Activated CD4-positive, alpha-beta memory T cell treated with anti-CD3 and anti-CD28 coated beads for 36 hours (primary cell): ENCODE measurements around the gene RNASEL. TPM values are rescaled to one million over a fixed set of nuclear protein-coding genes. Genes with fewer than 3 reads are reported as not detected.

ENCODE experiments used
- CTCF ChIA-PET: fragments of 350-600 bp; sonication (Branson Sonifier 250); formaldehyde crosslinking; loops from one replicate; lab custom pipeline; 2021; ENCODE audit warnings: antibody characterized with exemption, inconsistent platforms; lab: Charles Lee
- POLR2A ChIA-PET: fragments of 350-600 bp; sonication (Branson Sonifier 250); formaldehyde crosslinking; loops from one replicate; lab custom pipeline; 2021; ENCODE audit warnings: antibody characterized with exemption; lab: Charles Lee
- DNase-seq: peaks from one replicate; pipeline ENCODE4 v3.0.0-alpha.2; 2020
- H3K27ac Mint-ChIP-seq: one replicate; pipeline ENCODE4 v1.8.0; 2021; ENCODE audit warnings: mixed read lengths
- H3K27me3 Mint-ChIP-seq: one replicate; pipeline ENCODE4 v1.8.0; 2021; ENCODE audit warnings: mixed read lengths
- H3K36me3 Mint-ChIP-seq: one replicate; pipeline ENCODE4 v1.8.0; 2021; ENCODE audit warnings: mixed read lengths
- H3K4me1 Mint-ChIP-seq: one replicate; pipeline ENCODE4 v1.8.0; 2021; ENCODE audit warnings: low read depth, mixed read lengths
- H3K4me3 Mint-ChIP-seq: one replicate; pipeline ENCODE4 v1.8.0; 2021; ENCODE audit warnings: mild to moderate bottlenecking, mixed read lengths
- H3K9me3 Mint-ChIP-seq: one replicate; pipeline ENCODE4 v1.8.0; 2021; ENCODE audit warnings: mixed read lengths
- intact Hi-C: fragments of 100-400 bp; cut with micrococcal nuclease; formaldehyde crosslinking; loops from one replicate; pipeline ENCODE4 v1.15.1; 2023
- total RNA-seq, 2 experiments: library from RNA; stranded (reverse); gene quantifications; one replicate each; pipeline ENCODE4 v1.2.3, GENCODE V29; 2021

The RNASEL gene
- total RNA-seq, 2 experiments from 2014 or later: 4.5 TPM

- peaks cover 45% of the 10 kb centered on the region for H3K4me1 Mint-ChIP-seq
- DNase-seq: no peak
- no peak overlapping the region for H3K27ac Mint-ChIP-seq
- peaks cover 8% of the 10 kb centered on the region for H3K27me3 Mint-ChIP-seq
- CTCF ChIA-PET: interaction anchor here (1.0 to 22.4 kb wide), 3 partner anchors 8 to 178 kb away, joined by 3 to 1086 read pairs (median 7); partner anchors contain the start of gene NPL
- no peaks in the 10 kb centered on the region for H3K9me3 Mint-ChIP-seq
- no peaks in the 10 kb centered on the region for H3K36me3 Mint-ChIP-seq
- POLR2A ChIA-PET: interaction anchor here (0.5 kb wide), 2 partner anchors 13 to 282 kb away, joined by 3 to 7 read pairs; no protein-coding TSS in a partner anchor
- intact Hi-C loops: loop anchor here (10.0 kb wide), 1 partner anchor 866 kb away; the partner anchor contains the start of gene SMG7
- no peak overlapping the region for H3K4me3 Mint-ChIP-seq
These were observed 20.0 kb upstream of the RNASEL start for GRCh38 chr1:182608845-182609610.

DNA sequence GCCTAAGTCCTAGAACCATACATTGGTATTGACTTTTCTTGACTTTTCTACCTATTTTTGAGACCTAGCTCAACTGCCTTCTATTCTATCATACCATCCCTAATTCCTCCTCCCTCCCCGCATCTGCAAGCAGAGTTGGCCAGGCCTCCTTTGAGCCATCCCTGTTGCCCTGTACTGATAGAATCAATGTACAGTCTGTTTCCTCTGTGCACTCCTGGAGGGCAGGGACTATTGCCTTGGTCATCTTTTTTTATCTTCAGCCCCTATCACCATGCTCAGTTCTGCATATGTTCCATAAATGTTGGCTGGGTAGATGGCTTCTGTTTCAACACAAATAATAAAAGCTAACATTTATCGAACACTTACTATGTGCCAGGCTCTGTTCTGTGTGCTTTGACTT, 19.2 kb upstream of the RNASEL start:
- no peak overlapping the region for H3K27ac Mint-ChIP-seq
- H3K4me3 Mint-ChIP-seq: no peak overlapping the region
- peaks cover 38% of the 10 kb centered on the region for H3K4me1 Mint-ChIP-seq
- peaks cover under 1% of the 10 kb centered on the region for H3K27me3 Mint-ChIP-seq
- intact Hi-C loops: loop anchor here (10.0 kb wide), 1 partner anchor 867 kb away; the partner anchor contains the start of gene SMG7
- H3K36me3 Mint-ChIP-seq: no peaks in the 10 kb centered on the region
- H3K9me3 Mint-ChIP-seq: no peaks in the 10 kb centered on the region
- DNase-seq: no peak
- ChIA-PET CTCF (interaction anchor here (1.5 to 22.4 kb wide), 2 partner anchors 13 to 179 kb away, joined by 7 to 1086 read pairs; partner anchors contain the start of gene NPL), POLR2A (interaction anchor here (0.5 to 6.1 kb wide), 2 partner anchors 6 to 283 kb away, joined by 7 to 83 read pairs; no protein-coding TSS in a partner anchor)

DNA sequence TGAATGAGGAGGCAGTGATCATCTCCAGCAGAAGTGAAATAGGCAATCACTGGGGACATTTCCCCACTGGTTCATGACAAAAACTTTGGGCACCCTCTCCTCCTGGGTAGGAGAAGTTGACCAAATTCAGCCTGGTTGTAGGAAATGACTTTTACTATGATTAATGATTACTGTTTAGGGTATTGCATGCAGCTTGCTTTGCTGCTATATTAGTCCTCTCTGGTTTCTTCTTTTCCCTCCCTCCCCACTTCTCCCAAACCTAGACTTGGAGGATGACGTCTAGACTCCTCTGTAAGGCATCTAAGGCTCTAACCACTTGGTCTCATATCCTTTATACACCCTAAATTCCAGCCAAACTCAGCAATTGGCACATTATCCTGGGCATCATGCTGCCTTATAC, 18.5 kb upstream of the RNASEL start:
- POLR2A ChIA-PET: interaction anchor here (6.1 kb wide), 1 partner anchor 7 kb away, joined by 83 read pairs; no protein-coding TSS in a partner anchor
- no peaks in the 10 kb centered on the region for H3K9me3 Mint-ChIP-seq
- intact Hi-C loops: loop anchor here (10.0 kb wide), 1 partner anchor 867 kb away; the partner anchor contains the start of gene SMG7
- H3K4me3 Mint-ChIP-seq: no peak overlapping the region
- no peaks in the 10 kb centered on the region for H3K27me3 Mint-ChIP-seq
- peaks cover 38% of the 10 kb centered on the region for H3K4me1 Mint-ChIP-seq
- no peak overlapping the region for H3K27ac Mint-ChIP-seq
- CTCF ChIA-PET: interaction anchor here (0.7 to 22.4 kb wide), 5 partner anchors 9 to 180 kb away, joined by 3 to 1086 read pairs (median 4); partner anchors contain the start of gene NPL
- no peaks in the 10 kb centered on the region for H3K36me3 Mint-ChIP-seq
- no peak for DNase-seq

DNA sequence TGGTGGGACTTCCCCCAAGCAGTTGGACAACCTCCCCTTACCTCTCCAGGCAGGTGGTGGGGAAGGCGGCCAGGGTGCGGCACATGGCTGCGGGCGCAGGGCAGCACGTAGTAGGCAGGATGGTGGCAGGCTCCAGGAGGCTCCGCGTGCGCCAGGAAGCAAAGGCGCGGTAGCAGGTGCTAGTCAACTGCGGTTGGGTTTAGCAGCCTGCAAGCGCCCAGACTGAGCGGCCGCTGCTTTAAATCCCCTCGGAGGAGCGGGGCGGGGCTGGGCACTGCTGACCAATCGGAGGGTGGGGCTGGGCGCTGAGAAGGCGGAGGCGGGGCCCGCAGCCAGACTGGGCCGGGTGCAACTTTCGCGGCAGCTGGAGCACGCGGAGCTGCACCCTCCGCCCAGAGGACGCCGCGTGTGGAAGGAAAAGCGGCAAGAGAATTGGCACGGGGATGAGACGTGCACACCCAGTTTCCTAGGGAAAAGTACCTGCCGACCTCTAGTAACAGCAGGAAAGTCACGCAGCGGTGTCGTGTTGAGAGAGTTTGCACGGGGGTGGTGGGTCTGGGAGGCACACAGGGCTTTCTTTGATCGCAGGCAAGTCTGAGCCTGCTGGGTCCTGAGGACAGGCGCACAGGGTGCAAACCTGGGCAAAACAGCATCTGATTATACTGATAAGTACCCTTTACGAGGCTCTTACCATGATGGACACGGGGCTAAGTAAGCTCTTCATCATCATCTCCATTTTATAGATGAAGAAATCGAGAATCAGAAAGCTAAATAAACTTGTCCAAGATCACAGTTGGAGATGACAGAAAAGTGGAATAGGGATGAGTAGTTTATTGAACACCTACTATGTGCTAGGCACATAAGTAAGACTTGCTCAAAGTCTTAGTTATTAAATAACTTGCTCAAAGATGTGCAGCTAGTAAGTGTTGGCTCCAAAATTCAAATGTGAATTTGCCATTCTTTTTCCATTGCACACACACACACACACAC, 15.4 kb upstream of the RNASEL start, which contains the start of gene RGS16:
TSS of gene RGS16 (minus strand) at position 215 of the 990 bp plus-strand sequence. CDS start at position 85, 130 bp downstream.
- H3K9me3 Mint-ChIP-seq: no peaks in the 10 kb centered on the region
- CTCF ChIA-PET: interaction anchor here (0.6 to 22.4 kb wide), 8 partner anchors 8 to 183 kb away, joined by 3 to 1086 read pairs (median 6); partner anchors contain the start of gene NPL
- DNase-seq: peak; percentile 96
- no peak within 1 kb of the TSS for H3K27ac Mint-ChIP-seq
- H3K4me3 Mint-ChIP-seq: no peak within 1 kb of the TSS
- intact Hi-C loops: loop anchor here (5.0 to 10.0 kb wide), 2 partner anchors 233 to 870 kb away; partner anchors contain the start of genes DHX9 and SMG7
- no peaks in the 10 kb centered on the region for H3K27me3 Mint-ChIP-seq
- peaks cover 35% of the 10 kb centered on the region for H3K4me1 Mint-ChIP-seq
- no peaks in the 10 kb centered on the region for H3K36me3 Mint-ChIP-seq
- POLR2A ChIA-PET: interaction anchor here (0.9 to 6.1 kb wide), 8 partner anchors 10 to 235 kb away, joined by 3 to 83 read pairs (median 6); partner anchors contain the start of genes DHX9 and RNASEL

DNA sequence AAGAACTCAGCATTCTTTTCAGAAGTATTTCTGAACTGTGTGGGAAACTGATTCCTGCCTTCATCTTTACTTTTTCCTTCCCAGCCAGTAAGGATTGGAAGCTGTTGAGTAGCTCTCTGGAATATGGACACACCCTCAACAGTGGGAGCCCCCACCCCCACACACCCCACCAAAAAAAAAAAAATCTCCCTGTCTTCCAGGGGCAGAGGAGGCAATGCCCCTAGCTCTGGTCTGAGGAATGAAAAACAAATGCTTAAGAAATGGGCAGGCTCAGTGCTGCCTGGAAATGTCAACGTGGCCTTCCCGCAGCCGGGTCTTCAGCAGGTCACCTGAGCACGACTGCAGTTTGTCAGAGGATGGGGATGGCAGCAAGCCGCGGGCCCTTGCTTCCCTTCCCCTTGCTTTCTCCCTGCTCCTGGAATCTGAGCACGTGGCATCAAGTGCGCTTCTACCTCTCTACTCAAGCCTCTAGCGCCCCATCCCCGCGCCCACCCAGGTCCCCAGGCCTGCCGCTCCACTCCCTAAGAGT, 14.7 kb upstream of the RNASEL start:
- H3K27ac Mint-ChIP-seq: no peak overlapping the region
- peaks cover 28% of the 10 kb centered on the region for H3K4me1 Mint-ChIP-seq
- no peak overlapping the region for H3K4me3 Mint-ChIP-seq
- peak; percentile 52 for DNase-seq
- H3K36me3 Mint-ChIP-seq: peaks cover 4% of the 10 kb centered on the region
- intact Hi-C loops: loop anchor here (1.0 to 10.0 kb wide), 7 partner anchors 13 to 871 kb away; partner anchors contain the start of genes DHX9 and SMG7
- POLR2A ChIA-PET: interaction anchor here (0.6 to 6.1 kb wide), 12 partner anchors 10 to 236 kb away, joined by 3 to 83 read pairs (median 6); partner anchors contain the start of genes DHX9 and RNASEL
- H3K9me3 Mint-ChIP-seq: no peaks in the 10 kb centered on the region
- CTCF ChIA-PET: interaction anchor here (0.9 to 22.4 kb wide), 10 partner anchors 8 to 184 kb away, joined by 3 to 1086 read pairs (median 4); partner anchors contain the start of gene NPL
- no peaks in the 10 kb centered on the region for H3K27me3 Mint-ChIP-seq

- DNase-seq: peak; percentile 60
- Mint-ChIP-seq H3K36me3 (peaks cover 6% of the 10 kb centered on the region), H3K4me1 (peaks cover 25% of the 10 kb centered on the region), H3K27ac (no peak overlapping the region), H3K4me3 (no peak overlapping the region), H3K27me3 (no peaks in the 10 kb centered on the region), H3K9me3 (no peaks in the 10 kb centered on the region)
- ChIA-PET CTCF (interaction anchor here (0.9 to 22.4 kb wide), 12 partner anchors 8 to 184 kb away, joined by 3 to 1086 read pairs (median 4); partner anchors contain the start of gene NPL), POLR2A (interaction anchor here (0.6 to 6.1 kb wide), 11 partner anchors 10 to 237 kb away, joined by 3 to 83 read pairs (median 6); partner anchors contain the start of genes DHX9 and RNASEL)
- intact Hi-C loops: loop anchor here (1.0 to 10.0 kb wide), 7 partner anchors 13 to 872 kb away; partner anchors contain the start of genes DHX9 and SMG7
These were observed 14.0 kb upstream of the RNASEL start for GRCh38 chr1:182602935-182603645.

GRCh38 chr1:182601913-182602312, 12.9 kb upstream of the RNASEL start:
- H3K4me1 Mint-ChIP-seq: peaks cover 18% of the 10 kb centered on the region
- ChIA-PET CTCF (interaction anchor here (1.1 to 22.4 kb wide), 10 partner anchors 9 to 185 kb away, joined by 3 to 1086 read pairs (median 4); partner anchors contain the start of genes NPL and RNASEL), POLR2A (interaction anchor here (1.0 to 2.2 kb wide), 2 partner anchors 14 to 181 kb away, joined by 3 to 15 read pairs; no protein-coding TSS in a partner anchor)
- no peak overlapping the region for H3K4me3 Mint-ChIP-seq
- H3K27me3 Mint-ChIP-seq: no peaks in the 10 kb centered on the region
- no peak overlapping the region for H3K27ac Mint-ChIP-seq
- H3K36me3 Mint-ChIP-seq: peaks cover 6% of the 10 kb centered on the region
- no peaks in the 10 kb centered on the region for H3K9me3 Mint-ChIP-seq
- DNase-seq: no peak
- intact Hi-C loops: loop anchor here (1.0 to 10.0 kb wide), 4 partner anchors 117 to 873 kb away; partner anchors contain the start of genes DHX9 and SMG7

GRCh38 chr1:182601416-182601786, 12.3 kb upstream of the RNASEL start:
- peaks cover 6% of the 10 kb centered on the region for H3K36me3 Mint-ChIP-seq
- no peaks in the 10 kb centered on the region for H3K9me3 Mint-ChIP-seq
- H3K27me3 Mint-ChIP-seq: no peaks in the 10 kb centered on the region
- intact Hi-C loops: loop anchor here (1.0 to 10.0 kb wide), 3 partner anchors 181 to 873 kb away; partner anchors contain the start of genes DHX9 and SMG7
- no peak overlapping the region for H3K4me3 Mint-ChIP-seq
- ChIA-PET CTCF (interaction anchor here (0.8 to 22.4 kb wide), 13 partner anchors 8 to 186 kb away, joined by 3 to 1086 read pairs (median 4); partner anchors contain the start of genes NPL and RNASEL), POLR2A (interaction anchor here (0.6 to 2.2 kb wide), 4 partner anchors 14 to 185 kb away, joined by 3 to 15 read pairs (median 3); no protein-coding TSS in a partner anchor)
- H3K27ac Mint-ChIP-seq: no peak overlapping the region
- peaks cover 14% of the 10 kb centered on the region for H3K4me1 Mint-ChIP-seq
- peak; percentile 72 for DNase-seq

GRCh38 chr1:182600745-182601415, 11.8 kb upstream of the RNASEL start:
- DNase-seq: no peak
- intact Hi-C loops: loop anchor here (1.0 to 10.0 kb wide), 3 partner anchors 181 to 874 kb away; partner anchors contain the start of genes DHX9 and SMG7
- ChIA-PET POLR2A (interaction anchor here (0.6 to 3.5 kb wide), 4 partner anchors 14 to 186 kb away, joined by 3 to 15 read pairs (median 8); no protein-coding TSS in a partner anchor), CTCF (interaction anchor here (0.8 to 22.4 kb wide), 13 partner anchors 8 to 186 kb away, joined by 3 to 1086 read pairs (median 4); partner anchors contain the start of genes NPL and RNASEL)
- Mint-ChIP-seq H3K36me3 (peaks cover 6% of the 10 kb centered on the region), H3K27ac (no peak overlapping the region), H3K4me3 (no peak overlapping the region), H3K27me3 (no peaks in the 10 kb centered on the region), H3K4me1 (peaks cover 16% of the 10 kb centered on the region), H3K9me3 (no peaks in the 10 kb centered on the region)
